Measurements from ENCODE around the gene INSYN1. TPM values are rescaled to one million over a fixed set of nuclear protein-coding genes. Genes with fewer than 3 reads are reported as not detected.

The INSYN1 gene
- total and polyA plus RNA-seq, 2 of the 13 experiments (the other 11 are each of a cell fraction or from before 2014, with no cell fraction given) = not detected

DNA sequence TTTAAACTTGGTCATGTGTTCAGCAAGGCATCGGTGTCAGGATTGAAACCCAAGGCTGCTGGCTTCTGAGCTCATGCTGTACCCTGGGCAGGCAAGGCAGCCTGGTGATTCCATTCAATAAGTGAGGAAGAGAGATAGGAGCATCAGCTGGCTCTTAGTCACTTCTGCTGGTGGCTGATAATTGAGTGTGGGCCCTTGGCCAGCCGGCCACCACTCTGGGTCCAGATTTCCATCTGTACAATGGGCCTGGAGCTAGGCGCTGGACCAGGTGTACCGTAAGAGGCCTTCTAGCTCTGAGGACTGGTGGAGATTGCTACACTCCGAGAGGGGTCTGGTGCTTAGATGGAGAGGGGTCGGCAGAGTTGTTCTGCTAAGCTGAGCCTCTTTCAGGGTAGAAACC is 64.7 kb downstream of the INSYN1 start:
- ATAC-seq = no peak
- no peak for FAIRE-seq
- Histone ChIP-seq H3K27me3 (ENCODE audit: control insufficient read depth in 1 of 2, insufficient read depth in 2 of 2, low read length in 2 of 2) (no peaks in the 10 kb centered on the region), H3K79me2 (ENCODE audit: insufficient read depth, low read length) (peaks cover 63% of the 10 kb centered on the region), H3K4me1 (ENCODE audit: insufficient read depth, low read length) (peaks cover 53% of the 10 kb centered on the region), H3K9ac (ENCODE audit: insufficient read depth, low read depth, low read length) (no peak overlapping the region), H3K9me3 (ENCODE audit: low read length) (no peaks in the 10 kb centered on the region), H3K36me3 (replicated peaks in 1 of 2; ENCODE audit: control insufficient read depth in 1 of 2, insufficient read depth in 2 of 2, low read length in 2 of 2) (peaks cover 2 to 7% of the 10 kb centered on the region in 2 experiments; a peak in 1 of 5 replicates), H3K4me3 (replicated peaks in 1 of 3; ENCODE audit: insufficient read depth in 1 of 3, low read depth in 2 of 3, low read length in 3 of 3) (no peak overlapping the region), H4K20me1 (ENCODE audit: insufficient read depth, low read length) (peaks cover 12% of the 10 kb centered on the region), H3K4me2 (ENCODE audit: low read depth, low read length) (no peak overlapping the region), H2AFZ (ENCODE audit: low read length) (no peak overlapping the region), H3K27ac (ENCODE audit: extremely low read length, insufficient read depth, low read length) (no peak overlapping the region)
- TF ChIP-seq ZBTB33 (CRISPR knock-in tag; IDR thresholded peaks at IDR 0.05) (0 out of 2 replicates have a peak, but pooled peaks have one; percentile 39), BHLHE40 (IDR thresholded peaks at IDR 0.05; ENCODE audit: low read length) (no peak), ZNF629 (CRISPR knock-in tag; conservative IDR thresholded peaks at IDR 0.05) (0 out of 2 replicates have a peak, but pooled peaks have one; percentile 27), ZNF563 (CRISPR knock-in tag; IDR thresholded peaks at IDR 0.05) (no peak)
- DNase-seq (ENCODE audit: low spot score) = no peak
- no TSS peak for BruUV-seq (replicated peaks)
- POLR2A ChIA-PET = interaction anchor here (1.3 kb wide), 1 partner anchor 55 kb away, joined by 4 read pairs; the partner anchor contains the start of gene NPTN
- intact Hi-C loops (cut with micrococcal nuclease; ENCODE audit: unreplicated experiment) (loop anchor here (5.0 kb wide), 1 partner anchor 51 kb away; no protein-coding TSS in a partner anchor), in situ Hi-C loops (cut with HindIII; ENCODE audit: extremely low pct_ligation_motif_present, low pct_unique_long_range_greater_than_20kb) (no loop called here)
- CTCF ChIA-PET (ENCODE audit: low intra/inter-chr PET ratio, low total read pairs) = interaction anchor here (1.4 kb wide), 1 partner anchor 12 kb away, joined by 3 read pairs; no protein-coding TSS in a partner anchor
- whole genome bisulfite sequencing (ENCODE audit: low lambda C conversion rate) = 97% methylated on average over 5 of the region's 6 CpGs

DNA sequence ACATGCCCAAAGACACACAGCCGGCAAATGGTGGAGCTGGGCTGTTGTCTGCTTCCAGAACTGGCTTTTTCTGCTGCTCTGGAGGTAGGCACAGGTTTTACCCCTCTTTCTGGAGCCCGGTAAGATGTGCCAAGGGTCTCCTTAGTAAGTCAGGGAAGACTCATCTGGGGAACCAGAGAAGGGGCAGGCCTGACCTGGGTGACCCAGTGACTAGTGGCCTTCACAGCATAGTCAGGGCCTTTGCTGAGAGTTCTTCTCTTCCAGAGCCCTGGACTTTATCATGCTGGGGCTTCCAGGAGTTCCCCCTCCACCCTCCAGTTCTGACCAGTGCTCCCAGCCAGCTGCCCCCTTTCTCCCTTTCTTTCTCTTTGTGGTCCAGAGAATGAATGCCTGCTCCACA is 65.8 kb downstream of the INSYN1 start:
- POLR2A ChIA-PET = interaction anchor here (1.1 kb wide), 1 partner anchor 54 kb away, joined by 4 read pairs; the partner anchor contains the start of gene NPTN
- peaks cover 12% of the 10 kb centered on the region for H4K20me1 ChIP-seq (ENCODE audit: insufficient read depth, low read length)
- H3K9ac ChIP-seq (ENCODE audit: insufficient read depth, low read depth, low read length) = no peak overlapping the region
- FAIRE-seq (no peak), DNase-seq (ENCODE audit: low spot score) (no peak), ATAC-seq (no peak)
- in situ Hi-C loops (cut with HindIII; ENCODE audit: extremely low pct_ligation_motif_present, low pct_unique_long_range_greater_than_20kb) (no loop called here), intact Hi-C loops (cut with micrococcal nuclease; ENCODE audit: unreplicated experiment) (loop anchor here (5.0 kb wide), 1 partner anchor 50 kb away; no protein-coding TSS in a partner anchor)
- WGBS (ENCODE audit: low lambda C conversion rate) = 100% methylated on average over 1 of the region's 2 CpGs
- H3K4me3 ChIP-seq (replicated peaks in 1 of 3; ENCODE audit: insufficient read depth in 1 of 3, low read depth in 2 of 3, low read length in 3 of 3) = no peak overlapping the region
- H2AFZ ChIP-seq (ENCODE audit: low read length) = no peak overlapping the region
- H3K79me2 ChIP-seq (ENCODE audit: insufficient read depth, low read length) = peaks cover 56% of the 10 kb centered on the region
- 0 out of 5 replicates have a peak, but pooled peaks cover 0 to 2% of the 10 kb centered on the region in 2 experiments for H3K27me3 ChIP-seq (ENCODE audit: control insufficient read depth in 1 of 2, insufficient read depth in 2 of 2, low read length in 2 of 2)
- no peaks in the 10 kb centered on the region for H3K9me3 ChIP-seq (ENCODE audit: low read length)
- peaks cover 2 to 7% of the 10 kb centered on the region in 2 experiments; a peak in 1 of 5 replicates for H3K36me3 ChIP-seq (replicated peaks in 1 of 2; ENCODE audit: control insufficient read depth in 1 of 2, insufficient read depth in 2 of 2, low read length in 2 of 2)
- H3K4me2 ChIP-seq (ENCODE audit: low read depth, low read length) = peak overlapping the region; percentile 2; the same call in 1 of the 2 replicates
- CTCF ChIA-PET (ENCODE audit: low intra/inter-chr PET ratio, low total read pairs) = interaction anchor here (1.4 kb wide), 1 partner anchor 13 kb away, joined by 3 read pairs; no protein-coding TSS in a partner anchor
- BruUV-seq (replicated peaks) = no TSS peak
- TF ChIP-seq IRX3 (CRISPR knock-in tag; IDR thresholded peaks at IDR 0.05; ENCODE audit: borderline replicate concordance, low read depth) (no peak), SOX6 (IDR thresholded peaks at IDR 0.05) (no peak), SOX6 (CRISPR knock-in tag; IDR thresholded peaks at IDR 0.05) (no peak), SP140L (CRISPR knock-in tag; IDR thresholded peaks at IDR 0.05; ENCODE audit: borderline replicate concordance) (no peak)
- peaks cover 61% of the 10 kb centered on the region for H3K4me1 ChIP-seq (ENCODE audit: insufficient read depth, low read length)
- no peak overlapping the region for H3K27ac ChIP-seq (ENCODE audit: extremely low read length, insufficient read depth, low read length)

Measured in HepG2 (cell line).